ENCODE data around the gene C19orf47.
"Not testable (repeated sequence)": the region's sequence is repeated elsewhere in the genome, so short reads cannot be mapped to it uniquely, and the experiment has no call there.

C19orf47 gene

DNA sequence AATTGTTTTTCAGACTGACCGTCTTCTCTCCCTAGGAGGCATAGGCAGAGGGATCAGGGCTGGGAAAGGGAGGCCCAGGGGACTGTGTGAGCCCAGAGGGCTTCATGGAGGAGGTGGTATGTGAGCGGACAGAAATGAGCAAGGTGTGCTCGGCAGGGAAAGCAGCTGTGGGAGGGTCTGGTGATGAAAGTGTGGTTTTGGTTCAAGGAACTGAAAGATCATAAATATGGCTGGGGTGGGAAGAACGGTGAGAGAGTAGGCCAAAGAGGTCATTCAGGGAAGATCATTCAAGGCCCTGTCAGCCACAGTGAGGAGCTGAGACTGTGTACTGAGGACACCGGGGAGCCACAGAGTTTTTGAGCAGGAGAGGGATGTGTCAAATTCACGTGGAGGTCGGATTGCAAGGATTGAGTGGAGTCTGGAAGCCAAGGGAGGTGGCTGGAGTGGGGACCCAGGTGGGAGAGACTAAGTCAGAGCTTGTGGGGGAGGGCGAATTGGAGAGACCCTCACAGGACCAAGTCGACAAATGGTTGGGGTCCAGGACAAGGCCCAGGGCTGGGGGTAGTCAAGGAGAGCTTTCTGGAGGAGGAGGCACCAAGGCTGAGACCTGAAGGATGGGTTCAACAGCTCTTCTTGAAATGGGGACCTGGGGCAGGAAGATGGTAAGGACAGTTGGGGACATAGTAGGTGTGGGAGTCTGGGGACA lies 7.9 kb upstream of the C19orf47 start:
- DNase-seq (ENCODE audit: low read depth in 2 of 2) = no peak

DNA sequence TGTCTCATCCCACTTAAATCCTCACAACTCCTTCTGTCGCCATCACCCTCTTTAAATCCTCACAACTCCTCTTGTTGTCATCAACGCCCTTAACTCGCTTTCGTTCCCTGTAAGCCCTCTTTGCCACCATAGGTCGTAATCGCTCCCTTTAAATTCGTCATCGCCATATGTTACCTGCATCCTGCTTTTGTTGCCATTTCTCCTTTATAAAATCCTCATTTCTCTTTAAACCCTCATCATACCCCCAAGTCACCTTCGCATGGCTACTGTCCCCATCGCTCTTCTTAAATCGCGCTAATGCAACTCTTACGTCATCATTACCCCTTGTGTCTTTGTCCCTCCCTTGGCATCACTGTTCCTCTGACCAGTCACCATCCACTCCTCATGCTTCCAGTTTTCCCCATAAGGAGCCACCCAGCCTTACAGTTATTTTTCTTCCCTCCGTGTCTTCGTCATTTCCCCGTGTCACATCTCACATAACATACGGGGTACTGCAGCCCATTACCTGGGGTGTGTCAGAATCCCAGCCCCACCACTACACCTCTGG lies 837 bp upstream of the C19orf47 start:
- DNase-seq (ENCODE audit: low read depth in 2 of 2) = no peak

DNA sequence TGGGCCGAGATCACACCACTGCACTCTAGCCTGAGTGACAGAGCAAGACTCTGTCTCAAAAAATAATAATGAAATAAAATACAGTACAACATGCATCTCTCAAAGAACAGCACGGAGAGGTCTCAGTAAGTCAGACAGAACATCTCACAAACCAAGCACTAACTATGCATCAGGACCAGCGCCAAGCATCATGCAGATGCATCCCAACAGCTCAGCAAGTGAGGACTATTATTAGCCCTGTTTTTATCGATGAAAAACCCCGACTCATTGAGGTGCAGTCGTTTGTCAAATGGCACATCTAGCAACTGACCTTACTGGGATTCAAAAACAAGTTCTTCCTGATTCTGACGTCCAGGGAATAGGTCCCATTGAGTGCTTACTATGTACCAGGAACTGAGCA lies 3.8 kb downstream of the C19orf47 start:
- DNase-seq (ENCODE audit: low read depth in 2 of 2) = no peak

DNA sequence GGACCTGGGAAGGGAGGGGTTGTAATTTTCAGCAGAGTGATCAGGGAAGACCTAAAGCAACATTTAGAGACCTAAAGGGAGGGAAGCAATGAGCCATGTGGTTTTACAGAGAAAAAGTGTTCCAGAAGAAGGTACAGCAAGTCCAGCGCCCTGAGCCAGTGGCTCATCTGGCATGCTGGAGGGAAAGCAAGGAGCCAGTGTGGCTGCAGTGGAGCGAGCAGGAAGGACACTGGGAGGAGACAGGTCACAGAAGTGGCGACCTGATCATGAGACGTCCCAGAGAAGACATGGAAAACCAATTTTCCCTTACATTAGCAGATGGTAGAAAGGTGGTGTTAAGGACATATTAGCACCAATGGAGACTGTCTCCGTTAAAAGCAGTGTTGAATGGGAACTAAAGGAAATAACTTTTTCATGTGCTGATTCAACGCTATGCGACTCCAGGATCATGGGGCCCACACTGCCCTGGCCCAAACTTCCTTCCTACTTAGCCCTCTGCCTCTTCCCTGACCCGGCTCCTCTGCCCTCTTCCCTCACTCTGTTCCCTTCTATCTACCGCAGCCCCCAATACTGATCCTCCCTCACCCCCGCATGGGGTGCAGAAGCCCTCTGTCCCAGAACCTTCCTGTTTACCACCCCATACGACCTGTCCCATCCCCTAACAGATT lies 5.4 kb downstream of the C19orf47 start:
- DNase-seq (ENCODE audit: low read depth in 2 of 2) = no peak

DNA sequence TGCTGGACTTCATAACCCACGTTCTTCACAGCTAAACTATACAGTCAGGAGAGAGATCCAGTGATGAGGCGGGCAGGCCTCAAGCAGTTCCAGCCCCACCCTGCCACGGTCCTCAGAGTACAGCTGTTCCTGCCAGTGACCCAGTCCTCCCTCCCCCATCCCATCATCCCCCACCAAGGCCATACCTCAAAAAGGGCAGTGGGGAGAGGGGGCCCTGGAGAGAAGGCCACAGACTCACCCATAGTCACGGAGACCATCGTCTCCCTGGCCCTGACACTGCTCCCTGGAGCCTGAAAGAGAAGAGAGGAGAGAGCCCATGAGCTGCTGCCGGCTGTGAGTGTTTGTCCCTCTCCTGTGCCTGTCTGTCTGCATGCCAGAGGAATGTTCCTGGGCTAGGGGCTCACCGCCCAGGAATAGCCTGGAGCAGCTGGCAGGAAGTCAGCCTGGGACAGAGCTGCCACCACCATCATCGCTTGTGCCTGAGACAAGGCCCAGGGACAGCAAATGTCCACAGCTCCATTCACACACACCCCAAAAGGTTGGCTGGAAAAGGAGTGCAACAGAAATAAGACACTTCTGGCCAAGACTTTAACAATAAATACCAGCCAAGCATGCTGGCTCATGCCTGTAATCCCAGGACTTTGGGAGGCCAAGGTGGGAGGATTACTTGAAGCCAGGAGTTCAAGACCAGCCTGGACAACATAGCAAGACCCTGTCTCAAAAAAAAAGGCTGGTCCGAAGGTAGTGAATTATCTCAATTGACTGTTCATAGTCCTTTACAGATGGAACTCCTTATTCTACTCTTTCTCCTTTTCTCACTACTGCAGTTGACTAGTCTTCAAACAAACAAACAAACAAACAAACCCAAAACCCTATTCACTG lies 6.4 kb downstream of the C19orf47 start:
- DNase-seq (ENCODE audit: low read depth in 2 of 2) = no peak

DNA sequence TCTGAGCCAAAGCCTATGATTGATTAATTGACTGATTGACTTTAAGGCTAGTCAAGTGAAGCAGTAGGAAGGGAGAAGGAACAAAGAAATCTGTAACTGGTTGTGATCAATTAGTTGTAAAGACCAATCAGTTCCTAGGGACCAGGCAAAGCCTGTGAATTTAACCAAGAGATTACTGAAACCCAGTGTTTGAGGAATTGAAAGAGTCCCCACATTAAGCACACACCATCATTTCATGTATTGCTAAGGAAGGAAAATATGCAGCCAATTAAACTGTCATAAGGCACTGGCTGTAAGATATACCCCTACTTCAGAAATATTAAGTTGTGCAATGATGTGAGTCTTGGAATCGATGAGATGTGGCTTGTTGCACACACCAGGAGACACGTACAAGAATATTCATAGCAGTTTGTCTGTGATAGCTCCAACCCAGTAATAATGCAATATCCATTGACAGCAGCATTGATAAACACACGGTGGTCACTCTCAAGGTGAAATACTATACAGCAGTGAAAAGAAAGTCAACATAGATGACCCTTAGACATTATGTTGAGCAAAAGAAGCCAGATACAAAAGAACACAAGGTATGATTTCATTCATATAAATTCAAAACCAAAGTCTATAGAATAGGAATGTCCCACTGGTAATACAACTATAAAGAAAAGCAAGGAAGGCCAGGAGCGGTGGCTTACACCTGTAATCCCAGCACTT lies 9.0 kb downstream of the C19orf47 start:
- no peak for DNase-seq (ENCODE audit: low read depth in 2 of 2)

DNA sequence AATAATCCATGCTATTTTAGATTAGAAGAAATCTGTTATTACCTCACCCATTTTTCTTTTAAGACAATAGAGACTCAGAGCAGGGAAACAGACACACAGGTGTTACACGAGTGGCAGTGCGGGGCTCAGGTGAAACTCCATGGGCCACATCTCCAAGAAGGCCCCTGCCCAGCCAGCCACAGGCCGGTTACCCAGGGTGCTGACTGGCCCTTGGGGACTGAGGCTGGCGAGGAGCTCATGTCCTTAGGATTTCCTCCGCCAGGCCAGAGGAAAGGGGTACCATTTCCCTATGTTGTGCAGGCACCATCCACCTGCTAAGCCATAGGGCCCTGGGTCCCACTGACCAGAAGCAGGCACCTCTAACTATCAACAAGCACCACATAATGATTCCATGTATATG lies 10.6 kb downstream of the C19orf47 start:
- no peak for DNase-seq (ENCODE audit: low read depth in 2 of 2)

DNA sequence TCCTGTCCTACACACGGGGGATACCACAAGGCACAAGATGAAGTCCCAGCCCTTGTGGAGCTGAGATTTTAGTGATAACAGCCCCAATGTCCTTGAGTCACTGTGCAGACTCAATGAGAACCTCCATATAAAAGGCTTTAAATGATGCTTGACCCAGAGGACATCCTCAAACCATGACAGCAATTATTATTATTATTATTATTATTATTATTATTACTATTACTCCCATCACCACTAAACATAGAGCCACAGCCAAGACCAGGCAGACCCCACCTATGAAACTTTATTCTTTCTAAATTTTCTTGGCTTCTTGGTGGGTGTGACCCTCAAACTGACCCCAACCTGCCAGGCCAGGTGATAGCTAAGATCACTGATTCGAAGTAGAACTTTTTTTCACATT lies 11.1 kb downstream of the C19orf47 start:
- DNase-seq (ENCODE audit: low read depth in 2 of 2) = no peak

DNA sequence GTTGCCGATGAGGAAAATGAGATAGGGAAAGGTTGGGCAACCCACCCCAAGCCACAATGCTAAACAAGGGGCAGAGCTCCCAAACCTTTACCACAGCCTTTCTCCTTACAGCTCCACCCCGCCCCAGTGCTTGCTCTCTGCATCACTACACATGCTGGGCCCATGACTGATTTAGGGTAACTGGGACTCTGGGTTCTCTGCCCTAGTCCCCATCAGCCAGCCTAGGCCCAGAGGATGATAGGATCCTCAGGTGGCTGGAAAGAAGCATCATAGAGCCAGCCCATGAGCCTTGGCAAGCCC lies 11.6 kb downstream of the C19orf47 start:
- DNase-seq (ENCODE audit: low read depth in 2 of 2) = no peak

DNA sequence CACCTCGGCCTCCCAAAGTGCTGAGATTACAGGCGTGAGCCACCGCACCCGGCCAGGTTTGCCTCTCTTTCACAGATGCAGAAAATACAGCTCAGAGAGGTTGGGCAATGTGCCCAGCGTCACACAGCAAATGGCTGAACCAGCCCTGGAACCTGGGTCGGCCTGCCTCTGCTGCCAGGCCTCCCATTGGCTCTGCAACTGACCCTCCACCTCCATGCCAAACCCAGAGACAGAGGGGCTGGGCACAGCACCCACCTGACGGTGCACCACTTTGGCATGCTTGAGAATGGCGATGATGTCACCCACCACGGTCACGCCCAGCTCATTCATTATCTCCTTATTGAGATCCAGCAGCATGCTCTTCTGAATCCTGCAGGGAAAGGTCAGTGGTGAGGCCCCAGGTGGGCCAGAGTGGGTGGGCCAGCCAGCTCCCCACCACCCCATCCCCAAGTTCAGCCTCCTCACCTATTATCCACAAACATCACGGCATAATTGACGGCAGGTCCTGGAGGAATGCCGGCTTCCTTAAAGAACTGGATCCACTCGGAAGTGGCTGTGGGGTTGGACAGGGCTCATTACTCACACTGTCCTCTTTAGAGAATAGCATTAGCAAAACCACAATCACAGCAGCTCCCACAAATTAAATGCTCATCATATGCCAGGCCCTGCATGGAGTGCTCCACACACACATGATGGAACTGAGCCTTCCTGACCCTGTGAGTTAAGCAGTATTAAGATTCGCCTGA lies 12.2 kb downstream of the C19orf47 start:
- no peak for DNase-seq (ENCODE audit: low read depth in 2 of 2)

DNA sequence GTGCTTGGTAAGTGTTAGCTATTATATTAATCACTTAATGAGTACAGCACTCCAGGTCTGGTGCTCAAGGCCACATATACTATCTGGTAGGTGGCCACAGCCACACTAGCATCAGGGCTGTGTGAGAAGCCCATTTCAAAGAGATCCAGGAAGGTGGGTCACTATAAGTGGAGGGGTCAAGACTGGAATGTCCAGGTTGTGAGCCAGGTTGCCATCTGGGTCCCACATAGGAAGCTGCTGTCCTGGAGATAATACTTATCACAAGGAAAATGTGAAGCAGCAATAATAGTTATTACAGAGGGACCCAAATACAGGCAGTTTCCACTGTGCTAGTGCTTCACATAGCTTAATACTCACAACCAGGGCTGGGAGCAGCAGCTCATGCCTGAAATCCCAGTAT lies 13.1 kb downstream of the C19orf47 start:
- DNase-seq (ENCODE audit: low read depth in 2 of 2) = no peak

DNA sequence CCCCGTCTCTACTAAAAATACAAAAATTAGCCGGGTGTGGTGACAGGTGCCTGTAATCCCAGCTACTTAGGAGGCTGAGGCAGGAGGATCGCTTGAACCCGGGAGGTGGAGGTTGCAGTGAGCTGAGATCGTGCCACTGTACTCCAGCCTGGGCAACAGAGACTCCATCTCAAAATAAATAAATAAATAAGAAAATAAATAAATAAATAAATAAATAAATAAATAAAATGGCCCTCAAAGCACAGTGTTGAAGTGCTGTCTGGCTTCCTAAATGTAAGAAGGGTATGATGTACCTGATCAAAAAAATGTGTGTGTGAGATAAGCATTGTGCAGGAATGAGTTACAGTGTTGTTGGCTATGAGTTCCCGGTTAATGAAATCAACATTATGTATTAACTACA lies 15.1 kb downstream of the C19orf47 start:
- DNase-seq (ENCODE audit: low read depth in 2 of 2) = not testable (repeated sequence)

DNA sequence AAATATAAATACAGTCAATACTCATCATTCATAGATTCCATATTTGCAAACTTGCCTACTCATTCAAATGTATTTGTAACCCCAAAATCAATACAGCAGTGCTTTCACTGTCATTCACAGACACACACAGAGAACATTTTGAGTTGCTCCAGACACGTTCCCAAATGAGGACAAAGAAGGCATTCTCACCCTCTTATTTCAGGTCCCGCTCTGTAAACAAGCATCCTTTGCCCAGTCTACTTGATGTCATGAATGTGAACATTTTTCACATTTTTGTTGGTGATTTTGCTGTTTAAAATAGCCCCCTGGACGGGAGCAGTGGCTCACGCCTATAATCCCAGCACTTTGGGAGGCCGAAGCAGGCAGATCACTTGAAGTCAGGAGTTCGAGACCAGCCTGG lies 15.5 kb downstream of the C19orf47 start:
- no peak for DNase-seq (ENCODE audit: low read depth in 2 of 2)

DNA sequence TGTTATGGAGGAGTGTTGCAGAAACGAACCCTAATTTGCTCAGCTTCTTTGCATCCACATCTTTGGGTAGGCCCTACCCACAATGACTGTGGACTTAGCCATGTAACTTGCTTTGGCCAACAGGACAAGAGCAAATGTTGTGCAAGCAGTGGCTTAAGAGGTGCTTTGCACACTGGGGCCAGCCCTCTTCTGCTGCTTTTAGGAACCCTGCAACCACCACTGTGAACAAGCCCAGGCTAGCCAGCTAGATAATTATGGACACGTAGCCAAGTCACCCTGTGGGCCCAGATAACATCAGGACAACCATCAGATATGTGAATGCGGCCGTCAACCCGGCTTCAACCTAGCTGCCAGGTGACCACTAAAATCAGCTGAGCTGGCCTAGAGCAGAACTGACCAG lies 17.1 kb downstream of the C19orf47 start:
- no peak for DNase-seq (ENCODE audit: low read depth in 2 of 2)

DNA sequence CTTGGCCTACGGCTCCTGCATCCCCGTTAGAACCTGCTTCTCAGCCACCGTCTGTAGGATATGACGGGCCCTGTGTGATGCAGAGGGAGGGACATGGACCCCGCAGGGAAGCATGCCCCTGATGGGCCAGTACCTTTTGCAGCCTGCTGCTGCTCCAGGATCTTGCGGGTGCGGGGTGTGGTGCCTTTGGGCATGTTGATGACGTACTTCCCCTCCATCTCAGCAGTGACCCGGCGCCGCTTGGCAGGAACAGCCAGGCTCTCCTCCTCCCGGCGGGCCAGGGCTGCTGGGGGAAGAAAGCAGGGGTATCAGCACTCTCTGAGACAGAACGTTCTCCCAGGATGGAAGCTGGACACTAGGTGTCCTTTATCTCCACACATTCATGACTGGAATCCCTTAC lies 22.0 kb downstream of the C19orf47 start:
- DNase-seq (ENCODE audit: low read depth in 2 of 2) = no peak

DNA sequence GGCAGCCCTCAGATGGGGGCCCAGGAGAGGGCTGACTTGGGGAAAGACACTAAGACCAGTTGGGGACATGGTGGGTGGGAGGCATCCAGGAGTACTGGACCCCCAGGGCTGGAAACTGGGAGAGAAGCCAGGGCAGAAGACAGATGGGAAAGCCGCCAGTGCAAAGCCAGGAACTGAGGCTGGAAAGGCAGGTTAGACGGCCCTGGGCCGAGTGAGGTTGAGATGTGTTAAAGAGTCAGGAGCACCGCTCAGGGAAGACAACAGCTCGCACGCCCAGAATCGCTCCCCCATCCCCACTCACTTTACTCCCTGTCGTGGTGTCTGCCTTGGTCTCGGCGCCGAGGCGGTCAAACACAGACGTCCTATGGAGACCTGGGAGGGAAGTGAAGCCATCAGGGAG lies 24.5 kb downstream of the C19orf47 start:
- DNase-seq (ENCODE audit: low read depth in 2 of 2) = no peak

DNA sequence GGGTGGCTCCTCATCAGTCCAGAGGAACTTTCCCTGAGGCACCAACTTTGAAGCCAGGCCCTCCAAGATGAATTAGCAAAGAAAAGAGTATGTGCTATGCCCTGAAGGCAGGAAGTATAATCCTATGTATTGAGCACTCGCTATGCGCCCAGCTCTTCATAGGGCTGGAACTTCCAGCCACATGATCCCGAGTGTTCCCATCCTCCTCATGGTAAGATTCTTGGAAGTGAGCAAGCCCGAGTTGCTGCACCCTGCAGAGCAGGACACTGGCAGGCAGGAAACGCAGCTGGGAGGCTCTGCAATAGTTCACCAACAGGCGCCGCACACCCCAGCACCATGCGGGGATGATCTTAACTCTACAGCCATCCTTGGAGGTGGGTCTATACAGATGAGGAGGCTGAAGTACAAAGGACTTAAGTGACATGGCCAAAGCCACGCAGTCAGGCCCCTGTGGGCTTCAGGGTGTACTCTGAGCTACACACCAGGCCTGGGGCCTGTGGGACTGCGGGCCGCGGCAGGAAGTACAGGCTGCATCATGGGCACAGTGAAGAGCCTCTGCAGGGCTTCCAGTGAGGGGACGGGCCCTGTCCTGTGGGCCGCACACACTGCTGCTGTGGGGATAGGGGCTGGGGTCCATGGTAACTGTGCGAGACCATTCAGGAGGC lies 25.1 kb downstream of the C19orf47 start:
- no peak for DNase-seq (ENCODE audit: low read depth in 2 of 2)

DNA sequence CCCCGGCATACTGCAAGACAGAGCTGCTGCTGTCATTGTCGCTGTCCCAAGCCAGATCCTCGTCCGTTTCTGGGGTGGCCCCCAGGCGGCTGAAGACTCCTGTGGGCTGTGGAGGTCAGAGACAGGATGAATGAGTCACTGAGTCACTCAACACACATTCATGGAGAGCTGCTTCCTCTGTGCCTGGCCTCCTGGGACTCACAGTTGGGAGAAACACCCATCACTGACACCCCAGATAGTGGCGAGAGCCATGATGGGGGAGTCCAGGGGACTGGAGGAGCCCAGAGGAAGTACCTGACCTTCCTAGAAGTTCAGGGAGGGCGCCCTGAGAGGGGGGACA lies 26.0 kb downstream of the C19orf47 start:
- DNase-seq (ENCODE audit: low read depth in 2 of 2) = no peak

DNA sequence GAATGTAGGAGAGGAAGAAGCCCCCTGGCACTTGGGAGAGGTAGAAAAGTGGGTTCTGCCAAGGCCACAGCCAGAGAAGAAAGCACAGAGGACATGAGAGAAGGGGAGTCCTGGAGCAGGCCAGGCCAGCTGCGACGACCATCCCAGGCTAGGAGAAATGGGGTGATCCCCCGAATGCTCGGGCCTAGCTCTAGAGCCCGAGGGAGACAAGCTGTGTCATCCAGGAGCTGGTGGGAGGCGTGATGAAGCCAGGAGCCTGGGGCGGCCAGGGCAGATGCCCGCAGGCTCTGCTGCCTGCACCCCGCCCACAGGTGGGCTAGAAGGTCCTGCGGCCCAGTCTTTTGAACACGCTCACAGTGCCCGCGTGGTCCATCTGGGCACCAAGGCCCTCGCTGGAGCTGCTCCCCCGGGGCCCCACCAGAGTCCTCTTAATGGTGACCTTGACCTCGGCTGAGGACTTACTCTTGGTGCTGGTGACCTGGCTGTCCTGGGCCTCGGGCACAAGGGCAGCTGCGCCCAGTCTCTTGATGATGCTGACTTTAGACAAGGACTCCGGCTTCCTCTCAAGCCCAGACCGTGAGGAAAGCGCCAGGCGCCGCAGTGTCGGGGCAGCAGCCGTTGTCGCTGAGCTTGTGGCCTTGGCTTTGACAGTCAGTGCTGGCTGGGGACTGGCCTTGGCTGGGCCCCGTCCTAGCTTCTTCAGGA lies 26.5 kb downstream of the C19orf47 start:
- no peak for DNase-seq (ENCODE audit: low read depth in 2 of 2)

DNA sequence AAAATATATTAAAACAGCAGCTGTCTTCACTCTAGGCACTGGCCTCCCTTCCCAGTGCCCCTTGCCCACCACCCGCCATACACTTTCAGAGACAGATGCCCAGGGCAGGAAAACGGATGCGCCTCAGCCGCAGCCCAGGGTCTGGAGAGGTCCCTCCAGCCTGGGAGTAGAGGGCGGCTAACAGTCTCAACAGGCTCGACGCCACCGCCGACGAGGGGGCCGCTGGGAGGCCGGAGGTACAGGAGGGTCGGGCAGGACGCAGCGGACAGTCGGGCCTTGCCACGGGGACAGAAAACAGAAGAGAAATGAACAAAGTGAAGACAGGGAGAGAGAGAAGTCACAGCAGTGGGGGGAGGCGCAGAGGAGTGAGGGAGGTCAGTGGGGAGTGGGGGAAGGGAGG lies 27.1 kb downstream of the C19orf47 start:
- no peak for DNase-seq (ENCODE audit: low read depth in 2 of 2)
